ENCODE measurements around the gene ABCC4. TPM values are rescaled to one million over a fixed set of nuclear protein-coding genes. Genes with fewer than 3 reads are reported as not detected.

Gene ABCC4
- total and polyA plus RNA-seq, 4 donors = 0.74 to 22.5 (median 2.0) TPM

GRCh38 chr13:95025116-95025515 is 276.1 kb downstream of the ABCC4 start:
- Histone ChIP-seq H3K27me3 (ENCODE audit: control insufficient read depth in 4 of 4, insufficient read depth in 4 of 4, low read length in 3 of 4) (no peaks in the 10 kb centered on the region), H3K4me1 (ENCODE audit: control insufficient read depth in 4 of 4, insufficient read depth in 4 of 4, low read length in 3 of 4) (no peaks in the 10 kb centered on the region), H3K4me3 (ENCODE audit: low read depth in 1 of 3, low read length in 3 of 3) (no peak overlapping the region), H3K9ac (ENCODE audit: low read depth in 1 of 2, low read length in 2 of 2) (no peak overlapping the region), H3K9me3 (ENCODE audit: control insufficient read depth in 4 of 4, low read length in 3 of 4) (no peaks in the 10 kb centered on the region), H3K36me3 (ENCODE audit: control insufficient read depth in 4 of 4, insufficient read depth in 3 of 4, low read depth in 1 of 4, low read length in 3 of 4) (no peaks in the 10 kb centered on the region), H3K27ac (ENCODE audit: low read depth in 1 of 2, low read length in 2 of 2) (no peak overlapping the region)
- TF ChIP-seq CTCF (IDR thresholded peaks at IDR 0.05; ENCODE audit: low read depth, low read length, missing input control) (no peak), ZBTB33 (IDR thresholded peaks at IDR 0.05) (no peak), FOXA1 (IDR thresholded peaks at IDR 0.05) (no peak), REST (IDR thresholded peaks at IDR 0.05) (no peak), ATF3 (IDR thresholded peaks at IDR 0.05) (no peak), RAD21 (IDR thresholded peaks at IDR 0.05) (no peak), JUND (IDR thresholded peaks at IDR 0.05) (no peak)
- WGBS = 100% methylated on average over 1 of the region's 1 CpG
- no peak for DNase-seq (ENCODE audit: low spot score)

GRCh38 chr13:95023405-95023804 is 277.8 kb downstream of the ABCC4 start:
- Histone ChIP-seq H3K4me1 (ENCODE audit: control insufficient read depth in 4 of 4, insufficient read depth in 4 of 4, low read length in 3 of 4) (no peaks in the 10 kb centered on the region), H3K27me3 (ENCODE audit: control insufficient read depth in 4 of 4, insufficient read depth in 4 of 4, low read length in 3 of 4) (no peaks in the 10 kb centered on the region), H3K9me3 (ENCODE audit: control insufficient read depth in 4 of 4, low read length in 3 of 4) (no peaks in the 10 kb centered on the region), H3K9ac (ENCODE audit: low read depth in 1 of 2, low read length in 2 of 2) (no peak overlapping the region), H3K36me3 (ENCODE audit: control insufficient read depth in 4 of 4, insufficient read depth in 3 of 4, low read depth in 1 of 4, low read length in 3 of 4) (no peaks in the 10 kb centered on the region), H3K4me3 (ENCODE audit: low read depth in 1 of 3, low read length in 3 of 3) (no peak overlapping the region), H3K27ac (ENCODE audit: low read depth in 1 of 2, low read length in 2 of 2) (no peak overlapping the region)
- no peak for DNase-seq (ENCODE audit: low spot score)
- TF ChIP-seq GABPA (IDR thresholded peaks at IDR 0.05 in 1 of 2, conservative IDR thresholded peaks at IDR 0.05 in 1 of 2) (no peak), RXRA (IDR thresholded peaks at IDR 0.05) (no peak), YY1 (IDR thresholded peaks at IDR 0.05) (no peak), ATF3 (IDR thresholded peaks at IDR 0.05) (no peak), JUND (IDR thresholded peaks at IDR 0.05) (no peak), HNF4A (conservative IDR thresholded peaks at IDR 0.05) (no peak), HNF4G (IDR thresholded peaks at IDR 0.05) (no peak), NR2F2 (IDR thresholded peaks at IDR 0.05) (no peak), RAD21 (IDR thresholded peaks at IDR 0.05) (no peak), SP1 (IDR thresholded peaks at IDR 0.05) (no peak), TAF1 (conservative IDR thresholded peaks at IDR 0.05) (no peak), CTCF (IDR thresholded peaks at IDR 0.05; ENCODE audit: low read depth, low read length, missing input control) (no peak)
- 72% methylated on average over 4 of the region's 4 CpGs for WGBS
